ENCODE results near the gene GPR15.
A peak's percentile ranks its signal among the peaks of the same experiment; 100 is the strongest.

The GPR15 gene

DNA sequence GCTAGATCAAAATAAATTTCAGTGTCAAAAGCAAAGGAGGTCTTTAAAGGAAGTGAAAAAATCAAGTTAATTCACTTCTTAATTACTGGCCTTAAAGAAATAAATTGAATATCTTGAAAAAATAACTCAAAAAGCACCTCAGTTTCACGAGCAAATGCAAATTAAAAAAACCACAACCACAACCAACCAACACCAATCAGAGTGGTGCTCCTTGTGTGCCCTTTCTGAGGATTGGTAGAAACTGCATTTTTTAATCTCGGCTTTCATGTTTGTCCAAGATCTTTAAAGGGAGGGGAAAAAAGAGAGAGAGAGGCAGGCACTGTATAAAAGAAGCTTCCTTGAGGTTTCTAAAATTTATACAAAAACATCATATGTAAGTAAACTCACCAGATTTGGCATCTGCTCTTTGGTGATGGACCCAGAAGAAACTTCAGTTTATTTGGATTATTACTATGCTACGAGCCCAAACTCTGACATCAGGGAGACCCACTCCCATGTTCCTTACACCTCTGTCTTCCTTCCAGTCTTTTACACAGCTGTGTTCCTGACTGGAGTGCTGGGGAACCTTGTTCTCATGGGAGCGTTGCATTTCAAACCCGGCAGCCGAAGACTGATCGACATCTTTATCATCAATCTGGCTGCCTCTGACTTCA lies at the start of gene GPR15:
TSS of gene GPR15 (plus strand) at position 357 of the 653 bp plus-strand sequence. CDS start at position 413, 56 bp downstream.
- DNase-seq (ENCODE audit: low spot score), result no peak

DNA sequence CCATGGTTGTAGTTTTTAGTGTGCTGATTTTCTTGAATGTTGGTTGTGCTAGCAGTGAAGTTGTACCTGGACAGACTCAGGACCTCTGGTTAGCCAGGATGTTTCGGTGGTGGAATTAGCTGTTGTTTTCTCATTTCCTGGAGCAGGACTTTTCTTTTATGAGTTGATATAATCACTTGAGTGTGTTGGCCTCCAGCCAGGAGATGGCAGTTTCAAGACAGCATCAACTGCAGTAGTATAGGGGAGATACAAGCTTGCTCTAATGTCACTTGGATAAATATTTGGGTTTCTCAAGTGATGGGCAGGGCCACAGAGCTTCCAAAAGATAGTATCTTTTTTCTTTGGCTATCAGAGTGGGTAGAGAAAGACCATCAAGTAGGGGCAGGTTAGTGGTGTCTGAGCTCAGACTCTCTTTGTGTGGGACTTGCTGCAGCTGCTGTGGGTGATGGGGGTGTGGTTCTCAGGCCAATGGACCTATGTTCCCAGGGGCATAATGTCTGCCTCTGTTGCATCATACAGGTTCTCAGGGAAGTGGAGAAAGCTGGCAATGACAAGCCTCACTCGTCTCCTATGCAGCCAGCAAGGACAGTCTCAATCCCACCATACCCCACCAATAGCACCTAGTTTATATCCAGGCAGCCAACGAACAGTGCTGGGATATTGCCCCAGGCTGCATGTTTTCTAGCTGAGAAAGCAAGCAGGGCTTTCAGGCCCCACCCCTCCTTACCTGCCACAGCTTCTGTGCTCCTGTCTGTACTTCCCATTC lies 48.9 kb upstream of the GPR15 start:
- peak; percentile 14 for DNase-seq (ENCODE audit: low spot score)

DNA sequence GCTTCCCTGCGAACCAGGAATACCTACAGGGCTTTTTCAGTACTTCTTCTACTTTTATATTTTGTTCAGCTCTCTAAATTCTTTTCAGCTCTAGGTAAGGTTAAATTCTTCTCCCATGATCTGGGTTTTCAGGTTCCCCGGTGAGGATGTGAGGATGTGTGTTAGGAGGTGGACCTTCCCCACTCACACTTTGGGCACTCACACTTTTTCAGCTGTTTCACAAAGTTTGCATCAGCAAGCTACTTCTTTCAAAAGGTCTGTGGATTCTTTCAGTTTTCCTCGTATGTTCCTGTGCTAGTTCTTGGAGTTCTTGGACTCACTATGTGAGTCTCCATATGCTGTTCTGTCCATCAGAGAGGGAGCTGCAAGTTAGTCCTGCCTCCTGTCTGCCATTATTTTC lies 48.2 kb upstream of the GPR15 start:
- no peak for DNase-seq (ENCODE audit: low spot score)

DNA sequence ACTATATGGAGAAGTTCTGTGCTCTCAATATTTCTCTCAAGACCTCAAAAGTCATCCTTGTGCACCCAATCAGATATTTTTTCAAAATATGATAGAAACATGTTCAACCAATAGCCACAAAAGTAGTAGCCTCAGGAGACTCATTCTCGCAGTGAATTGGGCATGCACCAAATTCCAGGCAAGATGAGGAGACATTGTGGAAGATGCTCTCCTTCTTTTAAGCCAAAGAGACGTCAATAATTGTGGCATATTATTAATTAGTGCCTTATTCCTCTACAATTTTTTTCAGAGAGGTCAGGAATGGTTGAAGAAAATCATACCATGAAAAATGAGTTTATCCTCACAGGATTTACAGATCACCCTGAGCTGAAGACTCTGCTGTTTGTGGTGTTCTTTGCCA lies 34.4 kb upstream of the GPR15 start, which contains the start of gene OR5K2:
TSS of gene OR5K2 (plus strand) at position 301 of the 400 bp plus-strand sequence. CDS start at position 301, 0 bp downstream.
- no peak for DNase-seq (ENCODE audit: low spot score)

DNA sequence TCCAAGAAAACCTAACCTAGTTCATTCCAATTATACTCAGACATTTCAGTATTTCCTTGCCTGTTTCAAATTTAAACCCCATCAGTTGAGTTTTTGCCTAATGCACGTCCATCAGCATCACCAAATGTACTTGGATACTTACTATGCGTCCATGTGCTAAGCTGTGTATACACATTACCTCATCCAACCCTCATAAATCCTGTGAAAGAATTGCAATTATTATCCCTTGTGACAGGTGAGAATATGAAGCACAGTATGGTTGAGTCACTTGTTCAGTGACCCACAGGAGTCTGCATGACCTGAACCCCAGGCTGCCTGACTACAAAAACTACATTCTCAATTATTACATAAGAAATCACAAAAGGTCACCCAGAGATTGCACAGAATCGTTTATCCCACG lies 31.8 kb upstream of the GPR15 start:
- peak; percentile 29 for DNase-seq (ENCODE audit: low spot score)

DNA sequence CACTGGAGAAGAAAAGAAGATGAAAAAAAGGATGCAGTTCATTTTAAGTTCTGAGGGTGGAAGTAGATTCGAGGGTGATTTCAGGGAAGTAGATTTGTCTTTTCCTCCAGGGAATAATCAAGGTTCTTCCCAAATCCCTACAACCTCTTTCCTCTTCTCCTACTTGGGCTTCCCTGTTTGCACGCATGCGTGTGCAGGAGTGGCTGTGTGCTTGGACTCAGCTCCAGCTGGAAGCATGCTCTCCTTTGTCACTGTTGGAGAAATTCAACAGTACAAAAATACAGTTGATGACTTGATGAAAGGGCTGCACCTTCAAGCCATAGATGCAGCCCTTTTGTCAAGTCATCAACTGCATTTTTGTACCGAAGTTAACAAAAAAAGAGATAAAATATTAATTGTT lies 30.5 kb upstream of the GPR15 start:
- no peak for DNase-seq (ENCODE audit: low spot score)

DNA sequence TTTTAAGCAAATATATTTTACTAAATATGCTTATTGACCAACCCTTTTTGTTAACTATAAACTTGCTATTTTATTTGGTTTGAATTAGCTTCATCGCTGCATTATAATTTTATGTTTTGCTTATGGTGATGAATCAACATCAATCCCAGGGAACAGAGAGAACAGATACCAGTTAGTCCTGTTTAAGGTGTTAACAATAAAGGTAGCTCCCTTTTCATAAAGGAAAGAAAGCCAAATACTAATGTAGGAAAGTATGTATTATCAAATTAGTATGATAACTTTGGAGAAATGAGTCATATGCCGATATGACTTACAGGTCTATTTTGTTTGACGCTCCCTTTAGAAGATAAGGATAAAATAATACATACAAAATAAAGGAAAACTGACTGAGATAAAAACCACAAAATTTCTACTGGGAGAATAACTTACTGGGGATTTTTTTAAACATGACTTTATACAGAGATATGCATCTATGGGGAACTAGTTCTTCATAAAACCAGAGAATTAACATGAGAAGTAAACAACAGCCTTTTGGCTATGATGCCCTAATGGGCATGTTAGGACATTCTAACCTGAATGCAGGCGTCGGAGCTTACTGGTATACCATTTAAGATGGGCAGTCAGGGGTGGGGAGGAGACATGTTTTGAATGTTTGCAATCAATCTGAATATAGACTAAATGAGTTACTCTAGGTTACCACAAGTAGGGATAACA lies 29.8 kb upstream of the GPR15 start:
- DNase-seq (ENCODE audit: low spot score), result no peak

DNA sequence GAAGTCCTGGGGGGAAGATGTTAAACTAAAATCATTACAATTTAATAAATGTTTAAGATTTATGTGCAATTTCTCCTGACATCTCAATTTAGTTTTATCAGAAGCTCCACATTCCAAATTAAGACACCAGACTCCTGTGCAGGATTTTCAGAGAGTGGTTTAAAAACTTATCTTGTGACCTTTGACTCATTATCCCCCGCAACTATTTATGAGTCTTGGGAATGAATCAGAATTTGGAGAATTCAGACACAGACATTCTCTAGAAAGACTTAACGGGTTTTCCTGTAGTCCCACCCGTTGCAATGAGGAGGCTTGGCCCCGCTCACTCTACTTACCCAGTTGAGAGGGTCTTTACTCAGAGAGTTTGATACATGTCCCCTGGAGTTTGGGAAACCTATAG lies 27.2 kb upstream of the GPR15 start:
- no peak for DNase-seq (ENCODE audit: low spot score)

DNA sequence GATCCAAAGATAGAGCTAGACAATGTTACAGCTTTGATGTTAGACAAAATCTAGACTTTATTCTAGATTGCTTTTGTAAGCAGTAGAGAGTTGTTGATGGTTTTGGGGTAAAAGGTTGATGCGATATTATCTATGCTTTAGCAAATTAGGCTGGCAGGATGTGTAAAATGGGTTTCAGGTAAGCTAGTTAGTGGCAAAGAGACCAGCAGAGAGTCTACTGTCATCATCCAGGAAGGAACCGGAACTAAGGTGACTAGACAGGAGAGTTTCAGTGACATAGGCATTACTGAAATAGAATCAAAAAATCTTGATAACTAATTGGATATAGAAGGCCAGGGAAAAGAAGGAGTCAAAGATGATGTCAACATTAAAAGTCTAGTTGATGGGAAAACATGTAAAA lies 23.2 kb upstream of the GPR15 start:
- DNase-seq (ENCODE audit: low spot score), result no peak

DNA sequence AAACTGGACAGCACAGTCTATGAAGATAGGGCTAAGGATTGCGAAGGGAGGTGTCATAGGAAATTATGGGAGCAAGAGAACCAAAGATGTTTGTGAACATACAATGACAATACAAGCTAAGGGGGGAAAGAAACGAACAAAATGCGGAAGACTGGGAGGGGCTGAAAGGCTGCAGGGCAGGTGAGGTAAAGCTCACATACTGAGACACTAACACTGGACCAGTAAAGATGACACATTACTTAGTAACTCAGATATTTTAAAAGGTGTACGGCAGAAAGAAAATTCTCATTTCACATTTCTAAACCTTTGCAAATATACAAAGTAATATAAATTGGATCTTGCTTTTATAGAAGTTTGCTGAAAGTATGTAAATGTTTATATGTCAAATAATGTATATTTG lies 19.2 kb upstream of the GPR15 start:
- no peak for DNase-seq (ENCODE audit: low spot score)

DNA sequence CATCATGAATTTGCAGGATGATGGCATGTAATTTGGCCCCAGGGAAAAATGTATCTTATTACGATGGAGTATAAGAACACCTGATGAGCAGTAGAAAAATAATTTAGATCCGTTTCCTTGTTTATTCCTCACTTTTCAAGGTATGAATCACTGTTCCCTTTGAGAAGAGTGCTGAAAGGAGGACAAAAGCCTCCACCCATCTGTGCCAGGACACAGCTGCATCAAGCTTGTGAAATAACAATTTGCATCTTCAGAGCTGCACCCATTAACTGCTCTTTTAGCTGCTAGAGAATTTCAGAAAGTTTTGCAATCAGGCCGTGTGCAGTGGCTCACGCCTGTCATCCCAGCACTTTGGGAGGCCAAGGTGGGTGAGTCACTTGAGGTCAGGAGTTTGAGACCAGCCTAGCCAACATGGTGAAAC lies 18.7 kb upstream of the GPR15 start:
- peak; percentile 64 for DNase-seq (ENCODE audit: low spot score)

DNA sequence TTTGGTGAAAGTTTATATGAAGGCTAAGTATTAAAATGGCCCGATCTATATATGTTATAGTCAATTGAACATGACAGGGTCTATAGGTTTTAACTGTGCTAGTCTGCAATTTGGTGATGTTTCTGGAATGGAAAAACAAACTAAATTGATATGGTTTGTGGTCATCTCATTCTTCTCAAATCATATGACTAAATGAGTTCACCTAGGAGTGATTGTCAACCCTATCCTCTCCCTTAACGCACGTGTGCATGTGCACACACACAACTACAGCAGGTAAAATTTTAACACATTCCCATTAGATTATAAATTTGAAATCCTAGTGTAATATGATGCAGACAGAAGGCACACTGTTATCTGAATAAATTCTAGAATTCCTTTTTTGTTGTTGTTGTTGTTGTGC lies 18.0 kb upstream of the GPR15 start:
- no peak for DNase-seq (ENCODE audit: low spot score)

DNA sequence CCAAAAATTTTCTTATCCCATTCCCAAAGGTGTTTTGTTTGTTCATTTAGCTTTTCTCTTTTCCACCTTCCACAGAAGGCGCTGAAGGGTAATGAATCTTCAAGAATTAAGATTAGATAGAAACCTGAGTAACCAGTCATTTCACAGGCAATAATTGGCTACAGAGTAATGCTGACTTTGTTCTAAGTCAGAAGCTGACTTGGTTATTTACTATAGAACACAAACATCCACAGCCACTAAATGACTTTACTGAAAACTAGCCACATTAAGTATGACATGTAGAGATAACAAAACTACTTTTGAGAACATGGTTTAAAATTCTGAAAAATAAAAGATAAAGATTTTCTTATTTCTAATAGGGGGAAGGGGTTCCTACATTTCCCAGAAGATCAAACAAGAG lies 16.8 kb upstream of the GPR15 start:
- DNase-seq (ENCODE audit: low spot score), result no peak

DNA sequence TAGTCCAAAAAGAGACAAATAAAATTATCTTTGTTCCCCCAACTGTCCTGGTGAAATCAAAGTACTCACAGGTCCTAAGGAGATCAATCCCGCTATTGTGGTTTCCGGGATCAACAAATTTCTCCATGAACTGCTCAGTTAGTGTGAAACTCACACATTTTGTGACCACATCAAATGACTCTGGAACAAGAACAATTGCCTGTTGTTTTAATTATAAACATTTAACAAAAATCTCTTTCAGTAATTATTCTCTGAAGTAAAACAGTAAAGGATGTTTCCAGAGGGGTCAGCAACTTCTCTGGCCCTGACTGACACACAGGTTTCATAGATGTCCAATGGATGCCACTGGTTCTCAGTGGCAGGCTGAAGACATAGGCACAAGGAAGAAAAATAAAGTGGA lies 13.0 kb upstream of the GPR15 start:
- DNase-seq (ENCODE audit: low spot score), result no peak

DNA sequence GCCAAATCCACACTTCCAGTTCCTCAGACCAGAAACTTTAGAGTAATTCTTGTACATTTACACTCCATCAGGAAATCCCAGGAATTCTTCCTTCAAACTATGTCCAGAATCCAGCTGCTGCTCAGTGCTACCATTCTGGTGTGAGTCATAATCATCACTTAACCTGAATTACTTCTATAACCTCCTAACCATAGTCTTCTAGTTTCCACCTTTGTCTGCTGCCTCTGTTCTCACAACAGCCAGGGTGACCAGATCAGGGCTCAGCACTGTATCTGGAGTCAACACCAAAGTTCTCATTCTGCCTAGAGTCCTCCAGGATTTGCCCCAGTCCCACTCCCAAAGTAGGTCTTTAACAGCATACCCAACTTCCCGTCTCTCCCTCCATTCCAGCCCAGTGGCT lies 12.4 kb upstream of the GPR15 start:
- DNase-seq (ENCODE audit: low spot score), result peak; percentile 46

DNA sequence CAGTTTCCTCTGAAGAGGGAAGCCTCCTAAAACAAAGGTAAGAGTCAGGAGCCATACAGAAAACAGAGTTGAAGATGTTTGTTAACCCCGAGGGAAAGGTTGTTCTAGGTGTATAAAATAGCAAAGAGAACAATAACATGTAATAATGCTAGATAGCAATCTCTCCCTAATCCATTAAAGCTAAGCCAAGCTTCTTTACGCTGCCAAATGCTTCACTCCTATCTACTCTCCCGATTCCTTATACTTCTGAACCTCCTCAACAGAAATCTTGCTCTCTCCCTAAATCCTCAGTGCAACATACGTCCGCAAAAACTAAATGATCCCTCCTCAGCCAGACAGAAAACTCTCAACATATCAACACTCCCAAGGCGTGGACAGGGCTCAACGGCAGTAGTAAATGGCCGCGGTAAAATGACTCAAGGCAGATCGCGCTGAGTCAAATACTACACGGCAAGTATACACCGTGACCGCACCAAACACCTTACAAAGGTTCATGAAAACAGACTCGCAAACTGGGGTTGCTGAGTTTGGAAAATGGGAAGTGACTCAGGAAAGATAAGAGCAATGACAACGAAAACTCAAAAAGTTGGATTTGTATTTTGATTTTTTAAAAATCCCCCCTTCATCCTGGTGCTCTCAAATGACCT lies 9.8 kb upstream of the GPR15 start:
- DNase-seq (ENCODE audit: low spot score), result peak; percentile 78

DNA sequence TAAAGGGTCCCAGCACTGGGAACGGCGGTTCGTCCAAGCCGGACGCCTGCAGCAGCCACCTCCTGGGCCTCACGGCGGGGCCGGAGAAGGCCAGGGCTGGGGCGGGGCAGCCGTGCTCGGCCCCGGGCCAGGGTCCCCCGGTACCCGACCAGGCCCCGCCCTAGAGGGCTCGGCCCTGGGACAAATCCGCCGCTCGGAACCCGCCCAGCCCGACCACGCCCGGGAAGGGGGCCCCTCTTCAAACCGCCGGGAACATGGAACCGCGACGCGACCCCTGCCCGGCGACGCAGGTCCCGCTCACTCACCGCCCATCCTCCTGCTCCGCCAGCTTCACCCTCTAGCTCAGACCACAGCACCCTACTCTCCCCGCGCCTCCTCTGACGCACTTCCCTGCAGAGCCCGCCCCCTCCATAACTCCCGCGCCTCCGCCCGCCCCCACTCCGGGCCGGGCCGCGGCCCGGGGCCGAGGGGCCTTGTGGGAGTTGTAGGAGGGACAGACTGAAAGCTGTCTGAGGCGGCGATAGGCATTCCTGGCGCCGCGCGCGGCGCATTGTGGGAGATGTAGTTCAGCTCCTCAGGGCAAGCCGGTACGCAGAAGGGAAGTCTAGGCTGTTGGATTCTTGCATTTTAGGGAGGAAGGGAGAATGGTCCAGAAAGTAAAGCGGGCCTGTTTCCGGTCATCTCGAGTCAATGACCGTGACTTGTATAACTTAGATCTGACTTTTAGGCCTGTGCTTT lies 9.1 kb upstream of the GPR15 start, which contains the start of gene CLDND1:
TSS of gene CLDND1 (minus strand) at position 359 of the 738 bp plus-strand sequence. CDS start 1,478 bp downstream, outside the sequence.
- peak; percentile 97 for DNase-seq (ENCODE audit: low spot score)

DNA sequence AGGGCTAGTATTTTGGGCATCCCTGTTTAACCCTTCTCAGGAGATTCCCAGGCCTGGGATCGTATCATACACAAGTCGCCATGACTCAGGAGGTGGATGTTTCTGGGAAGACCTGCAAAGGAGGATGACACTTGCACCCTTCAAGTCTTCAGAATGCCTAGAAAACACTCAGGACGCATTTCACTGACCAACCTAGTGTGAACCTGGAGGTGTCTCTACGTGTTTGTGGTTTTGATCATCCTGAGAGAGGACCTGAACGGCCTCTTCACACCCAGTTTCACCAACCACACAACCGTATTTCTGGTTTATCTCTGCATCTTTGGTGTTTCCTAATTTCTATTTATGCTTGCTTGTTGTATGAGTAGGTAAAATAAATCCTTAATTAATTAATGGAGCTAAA lies 6.3 kb upstream of the GPR15 start:
- DNase-seq (ENCODE audit: low spot score), result no peak

DNA sequence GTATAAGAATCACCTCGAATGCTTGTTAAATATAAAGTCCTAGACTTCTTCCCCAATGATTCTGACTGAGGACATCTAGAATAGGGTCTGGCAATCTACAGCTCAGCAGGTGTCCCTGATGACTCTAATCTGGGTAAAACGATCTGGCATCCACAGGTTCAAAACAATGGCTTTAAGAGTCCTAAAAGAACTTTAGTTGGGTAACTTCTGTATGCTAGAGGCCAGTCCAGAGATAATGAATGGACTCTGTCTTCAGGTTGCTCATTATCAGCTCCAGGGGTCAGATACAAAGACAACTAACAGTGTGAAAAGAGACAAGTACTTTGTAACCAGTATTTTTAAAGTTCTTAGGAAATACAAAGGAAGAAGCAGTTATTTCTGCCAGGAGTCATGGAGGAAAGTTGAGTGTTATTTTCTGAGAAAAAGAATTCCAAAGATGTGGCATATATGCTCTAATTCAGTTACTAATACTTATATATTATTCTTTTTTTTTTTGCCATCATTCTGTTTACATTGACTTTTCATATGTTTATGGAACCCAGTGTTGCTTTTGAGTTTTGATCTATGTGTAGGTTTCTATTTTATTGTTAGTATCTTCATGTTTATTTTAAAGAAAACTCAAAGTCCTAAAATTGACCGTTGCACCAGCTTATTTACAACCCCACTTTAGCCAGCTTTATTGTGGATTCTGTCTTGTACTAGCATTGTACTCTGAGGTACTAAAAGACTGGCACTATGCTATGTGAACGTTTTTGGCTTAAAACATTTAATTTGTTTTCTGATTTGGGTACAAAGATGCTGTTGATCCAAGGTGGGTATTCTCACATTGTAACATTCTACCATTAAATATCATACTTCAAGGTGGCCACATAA lies 3.1 kb upstream of the GPR15 start:
- DNase-seq (ENCODE audit: low spot score), result no peak

DNA sequence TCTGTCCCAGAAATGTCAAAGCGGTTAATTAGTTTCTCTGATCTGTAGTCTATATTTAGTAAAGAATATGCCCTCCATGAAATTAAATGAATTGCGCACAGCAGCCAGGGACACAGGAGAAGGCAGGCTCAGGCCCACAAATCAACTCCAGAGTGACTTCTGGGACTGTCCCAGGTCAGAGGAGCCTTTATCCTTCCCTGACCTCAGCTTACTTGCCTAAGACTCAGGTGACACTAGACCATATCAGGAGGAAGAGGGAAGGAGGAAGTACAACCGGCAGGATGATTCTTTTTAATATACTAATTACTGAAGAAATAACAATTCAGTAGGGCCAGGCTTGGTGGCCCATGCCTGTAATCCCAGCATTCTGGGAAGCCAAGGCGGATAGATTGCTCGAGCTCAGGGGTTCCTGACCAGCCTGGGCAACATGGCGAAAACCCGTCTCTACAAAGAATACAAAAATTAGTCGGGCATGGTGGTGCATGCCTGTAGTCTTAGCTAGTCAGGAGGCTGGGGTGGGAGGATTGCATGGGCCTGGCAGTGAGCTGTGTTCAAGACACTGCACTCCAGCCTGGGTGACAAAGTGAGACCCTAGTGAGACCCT lies 1.8 kb upstream of the GPR15 start:
- no peak for DNase-seq (ENCODE audit: low spot score)
